Neural crest cell (in vitro differentiated cells): ENCODE results near the gene MINDY3. TPM values are rescaled to one million over a fixed set of nuclear protein-coding genes. Genes with fewer than 3 reads are reported as not detected.
A peak's percentile ranks its signal among the peaks of the same experiment; 100 is the strongest.
"Not testable (repeated sequence)": the region's sequence is repeated elsewhere in the genome, so short reads cannot be mapped to it uniquely, and the experiment has no call there.

Experiments used
- DNase-seq: peaks from one replicate; pipeline ENCODE4 v3.0.0; 2021; ENCODE audit warnings: low read depth, mixed read lengths, low spot score
- H3K27ac Mint-ChIP-seq: one replicate; pipeline ENCODE4 v1.8.0; 2021; ENCODE audit warnings: mild to moderate bottlenecking, mixed read lengths; ENCODE audit not compliant: unreplicated experiment
- H3K27me3 Mint-ChIP-seq: 2 replicates; pipeline ENCODE4 v1.8.0; 2021; ENCODE audit warnings: low read depth, mild to moderate bottlenecking, mixed read lengths
- H3K36me3 Mint-ChIP-seq: 2 replicates; pipeline ENCODE4 v1.8.0; 2021; ENCODE audit warnings: low read depth, mild to moderate bottlenecking, mixed read lengths
- H3K4me1 Mint-ChIP-seq: 2 replicates; pipeline ENCODE4 v1.8.0; 2021; ENCODE audit warnings: mixed read lengths
- H3K4me3 Mint-ChIP-seq: one replicate; pipeline ENCODE4 v1.8.0; 2021; ENCODE audit warnings: mild to moderate bottlenecking, mixed read lengths
- H3K9me3 Mint-ChIP-seq: 2 replicates; pipeline ENCODE4 v1.8.0; 2021; ENCODE audit warnings: mixed read lengths
- CTCF ChIP-seq: fragments of 200-600 bp; sonication (generic); conservative IDR thresholded peaks from 2 replicates; pipeline ENCODE4 v1.5.0; 2021; ENCODE audit warnings: antibody characterized with exemption, mild to moderate bottlenecking
- total RNA-seq: library from RNA; stranded (reverse); gene quantifications from 2 replicates; pipeline ENCODE4 v1.2.1, GENCODE V29; 2021

MINDY3 gene
- total RNA-seq, 1 donor from 2014 or later = 22.9 TPM

GRCh38 chr10:15783941-15784636, 76.2 kb downstream of the MINDY3 start:
- no peaks in the 10 kb centered on the region for H3K4me1 Mint-ChIP-seq
- no peak for TF ChIP-seq CTCF
- peaks cover 2% of the 10 kb centered on the region for H3K36me3 Mint-ChIP-seq
- no peak for DNase-seq
- no peak overlapping the region for H3K4me3 Mint-ChIP-seq
- H3K9me3 Mint-ChIP-seq = no peaks in the 10 kb centered on the region
- H3K27ac Mint-ChIP-seq = peak overlapping the region; percentile 19
- H3K27me3 Mint-ChIP-seq = no peaks in the 10 kb centered on the region

GRCh38 chr10:15782851-15783250, 77.5 kb downstream of the MINDY3 start:
- Mint-ChIP-seq H3K27ac (no peak overlapping the region), H3K36me3 (peaks cover 10% of the 10 kb centered on the region), H3K4me3 (no peak overlapping the region), H3K4me1 (no peaks in the 10 kb centered on the region), H3K27me3 (no peaks in the 10 kb centered on the region), H3K9me3 (no peaks in the 10 kb centered on the region)
- no peak for TF ChIP-seq CTCF
- no peak for DNase-seq

GRCh38 chr10:15781381-15781960, 78.8 kb downstream of the MINDY3 start:
- Mint-ChIP-seq H3K27me3 (no peaks in the 10 kb centered on the region), H3K4me3 (no peak overlapping the region), H3K9me3 (peaks cover under 1% of the 10 kb centered on the region), H3K27ac (no peak overlapping the region), H3K4me1 (no peaks in the 10 kb centered on the region), H3K36me3 (peaks cover 20% of the 10 kb centered on the region)
- no peak for DNase-seq
- no peak for TF ChIP-seq CTCF

- H3K9me3 Mint-ChIP-seq = peaks cover 8% of the 10 kb centered on the region
- H3K4me1 Mint-ChIP-seq = no peaks in the 10 kb centered on the region
- TF ChIP-seq CTCF = no peak
- no peaks in the 10 kb centered on the region for H3K27me3 Mint-ChIP-seq
- H3K36me3 Mint-ChIP-seq = peaks cover 29% of the 10 kb centered on the region
- DNase-seq = no peak
- H3K27ac Mint-ChIP-seq = no peak overlapping the region
- H3K4me3 Mint-ChIP-seq = no peak overlapping the region
Measured at GRCh38 chr10:15780353-15781135, 79.8 kb downstream of the MINDY3 start.

- Mint-ChIP-seq H3K9me3 (peaks cover 12% of the 10 kb centered on the region), H3K4me1 (no peaks in the 10 kb centered on the region), H3K4me3 (no peak overlapping the region), H3K36me3 (peaks cover 40% of the 10 kb centered on the region), H3K27me3 (no peaks in the 10 kb centered on the region), H3K27ac (no peak overlapping the region)
- no peak for DNase-seq
- no peak for TF ChIP-seq CTCF
Measured at GRCh38 chr10:15775513-15775912, 84.8 kb downstream of the MINDY3 start.

- H3K27me3 Mint-ChIP-seq, H3K27ac Mint-ChIP-seq, H3K4me3 Mint-ChIP-seq, DNase-seq, H3K4me1 Mint-ChIP-seq: not testable (repeated sequence)
- Mint-ChIP-seq H3K9me3 (peaks cover 12% of the 10 kb centered on the region), H3K36me3 (peaks cover 40% of the 10 kb centered on the region)
Measured at GRCh38 chr10:15774534-15774933, 85.8 kb downstream of the MINDY3 start.
